GM18861 (cell line): ENCODE measurements around the gene MACROD1.
A peak's percentile ranks its signal among the peaks of the same experiment; 100 is the strongest.
"Not testable (repeated sequence)": the region's sequence is repeated elsewhere in the genome, so short reads cannot be mapped to it uniquely, and the experiment has no call there.

ENCODE experiments used
- ATAC-seq: cut with Tn5 transposase; IDR thresholded peaks from one replicate; pipeline ENCODE4 v1.9.1; 2021; ENCODE audit not compliant: unreplicated experiment

Gene MACROD1

DNA sequence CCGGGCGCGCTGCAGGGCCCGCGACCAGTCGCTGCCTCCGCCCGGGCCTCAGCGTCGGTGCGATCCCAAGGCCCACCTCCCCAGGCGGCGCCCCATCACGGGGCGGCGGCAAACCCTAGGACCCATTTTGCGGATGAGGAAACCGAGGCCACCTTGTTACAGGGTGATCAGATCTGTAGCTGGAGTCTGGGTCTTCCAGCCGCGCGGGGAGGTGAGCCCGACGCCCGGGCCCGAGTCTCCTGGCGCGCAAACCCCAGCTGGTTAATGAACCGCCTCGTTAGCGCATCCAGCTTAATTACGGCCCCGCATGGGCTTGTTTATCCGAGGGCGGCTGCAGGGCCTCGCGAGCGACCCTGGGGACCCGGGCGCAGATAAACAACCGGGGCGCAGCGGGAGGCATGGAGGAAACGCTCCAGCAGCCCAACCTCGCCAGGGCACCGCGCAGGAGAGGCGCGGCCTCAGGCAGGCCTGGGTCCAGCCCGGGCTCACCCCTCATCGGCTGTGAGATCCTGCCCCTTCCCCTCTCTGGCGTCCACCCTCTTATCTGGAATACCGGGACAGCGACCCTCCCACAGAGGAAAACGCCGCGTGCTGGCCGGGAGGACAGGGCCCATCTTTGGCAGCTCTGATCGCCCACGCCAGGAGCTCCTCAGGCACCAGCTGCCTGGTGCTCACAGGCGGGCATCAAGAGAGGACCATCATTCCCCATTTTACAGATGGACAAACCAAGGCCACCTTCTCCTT is 165.0 kb downstream of the MACROD1 start:
- no peak for ATAC-seq

DNA sequence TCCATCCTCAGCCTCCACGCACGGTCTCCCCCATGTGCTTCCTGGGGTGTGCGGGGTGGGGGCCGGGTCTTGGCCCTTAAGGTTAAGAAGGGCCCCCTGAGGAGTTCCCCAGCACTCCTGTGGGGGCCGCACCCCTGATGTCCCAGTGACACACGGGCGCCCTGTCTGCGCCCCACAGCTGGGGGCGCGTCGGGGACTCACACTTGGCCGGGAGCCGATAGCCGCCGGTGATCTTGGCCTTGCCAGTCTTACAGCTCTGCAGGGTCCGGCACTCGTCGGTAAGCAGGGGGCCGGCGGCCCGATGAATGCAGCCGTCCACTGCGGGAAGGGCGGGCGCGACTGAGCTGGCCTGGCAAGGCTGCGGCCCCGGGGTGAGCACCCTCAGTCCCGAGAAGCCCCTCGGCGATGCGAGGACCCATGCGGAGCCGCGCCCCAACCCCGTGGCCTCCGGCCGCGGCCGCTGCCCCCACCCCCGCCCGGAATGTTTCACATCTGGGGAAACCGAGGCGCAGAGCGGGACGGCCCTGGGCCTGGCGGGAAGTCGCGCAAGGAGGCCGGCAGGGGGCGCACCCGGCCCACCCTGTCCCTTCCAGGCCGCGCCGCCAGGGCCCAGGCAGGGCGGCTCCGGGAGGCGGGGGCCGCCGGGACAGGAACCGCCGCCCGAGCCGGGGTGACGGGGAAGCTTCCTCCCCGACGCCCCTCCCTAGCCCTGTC is 165.7 kb downstream of the MACROD1 start:
- ATAC-seq: no peak

DNA sequence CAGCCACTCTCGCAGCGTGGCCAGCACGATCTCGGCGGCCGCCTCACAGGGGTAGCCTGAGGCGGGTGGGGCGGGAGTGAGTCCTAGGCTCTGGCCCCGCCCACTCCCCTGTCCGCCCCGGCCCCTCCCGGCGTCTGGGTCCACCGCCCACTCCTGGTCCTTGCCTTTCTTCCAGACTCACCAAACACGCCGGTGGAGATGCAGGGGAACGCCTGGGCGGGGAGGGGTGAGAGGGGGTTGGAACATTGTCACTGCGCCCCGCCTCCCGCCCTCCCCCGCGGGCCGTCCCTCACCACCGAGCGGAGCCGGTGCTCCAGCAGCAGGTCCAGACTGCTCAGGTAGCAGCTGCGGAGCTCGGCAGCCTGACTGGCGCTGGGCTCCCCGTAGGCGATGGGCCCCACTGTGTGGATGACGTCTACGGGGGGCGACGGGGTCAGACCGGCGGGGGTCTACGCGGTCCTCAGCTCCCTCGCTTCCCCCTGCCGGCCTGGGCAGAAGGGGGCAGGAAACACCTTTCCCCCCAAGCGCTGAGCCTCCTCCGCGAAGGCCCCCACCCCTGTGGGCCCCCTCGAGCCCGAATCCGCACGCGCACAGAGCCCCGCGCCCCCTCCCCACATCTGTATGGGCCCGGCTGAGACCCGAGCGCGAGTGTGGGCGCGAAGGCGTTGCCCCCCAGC is 166.4 kb downstream of the MACROD1 start:
- no peak for ATAC-seq

DNA sequence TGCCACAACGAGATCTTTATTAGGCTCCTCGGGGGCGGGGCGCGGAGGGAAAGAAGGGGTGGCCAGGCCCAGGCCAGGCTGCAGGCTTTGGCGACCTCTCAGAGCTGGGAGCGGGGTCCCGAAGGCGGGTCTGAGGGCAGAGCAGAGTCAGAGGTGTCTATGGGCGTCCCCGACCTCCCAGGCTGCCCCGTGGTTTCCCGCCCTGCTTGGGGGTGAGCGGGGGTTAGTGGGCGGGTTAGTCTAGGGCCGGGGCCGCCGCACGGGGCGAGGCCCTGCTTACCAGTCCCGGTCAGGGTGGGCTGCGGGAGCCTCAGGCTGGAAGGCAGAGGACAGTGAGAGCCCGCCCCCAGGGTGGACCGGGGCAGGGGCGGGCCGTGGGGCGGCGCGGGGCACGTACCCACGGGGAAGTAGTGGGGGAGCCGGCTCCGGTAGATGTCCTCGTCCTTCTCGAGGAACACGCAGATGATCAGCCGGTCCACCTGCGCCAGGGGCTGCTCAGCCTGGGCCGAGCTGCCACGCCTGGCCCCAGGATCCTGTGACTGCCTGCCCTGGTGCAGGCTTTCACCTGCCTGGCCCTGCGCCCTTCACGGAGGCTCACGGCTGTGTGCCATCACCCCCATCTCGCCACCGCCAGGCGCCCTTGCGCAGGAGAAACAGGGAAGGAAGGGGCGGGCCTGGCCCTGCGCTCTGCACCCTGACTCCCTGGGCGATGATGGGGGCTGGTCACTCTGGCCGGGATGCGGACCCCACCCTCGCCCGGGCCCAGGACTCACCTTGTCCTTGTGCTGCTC is 167.2 kb downstream of the MACROD1 start:
- no peak for ATAC-seq

DNA sequence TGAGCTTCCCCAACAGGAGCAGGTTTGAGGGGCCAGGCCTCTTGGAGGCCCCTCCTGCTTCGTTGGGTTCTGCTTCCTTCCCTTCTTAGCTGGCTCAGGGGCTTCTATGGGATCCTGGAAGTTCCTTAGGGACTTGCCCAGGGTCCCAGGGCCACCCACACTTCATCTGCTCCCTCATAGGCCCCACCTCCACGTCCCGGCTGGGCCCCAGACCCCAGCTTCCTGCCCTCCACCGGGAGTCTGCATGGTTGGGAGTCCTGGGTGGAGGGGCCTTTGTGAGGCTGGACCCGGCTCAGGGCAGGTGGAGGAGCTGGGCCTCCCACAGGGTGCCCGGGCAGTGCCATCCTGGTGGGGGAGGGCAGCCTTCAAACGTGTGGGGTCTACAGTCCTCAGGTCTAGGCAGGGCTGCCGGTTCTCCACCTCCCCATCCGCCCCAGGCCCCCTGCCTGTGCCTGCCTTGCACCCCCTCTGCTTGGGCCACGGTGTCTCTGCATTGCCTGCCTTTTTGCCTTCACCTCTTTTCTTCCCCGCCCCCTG is 168.0 kb downstream of the MACROD1 start:
- ATAC-seq: no peak

DNA sequence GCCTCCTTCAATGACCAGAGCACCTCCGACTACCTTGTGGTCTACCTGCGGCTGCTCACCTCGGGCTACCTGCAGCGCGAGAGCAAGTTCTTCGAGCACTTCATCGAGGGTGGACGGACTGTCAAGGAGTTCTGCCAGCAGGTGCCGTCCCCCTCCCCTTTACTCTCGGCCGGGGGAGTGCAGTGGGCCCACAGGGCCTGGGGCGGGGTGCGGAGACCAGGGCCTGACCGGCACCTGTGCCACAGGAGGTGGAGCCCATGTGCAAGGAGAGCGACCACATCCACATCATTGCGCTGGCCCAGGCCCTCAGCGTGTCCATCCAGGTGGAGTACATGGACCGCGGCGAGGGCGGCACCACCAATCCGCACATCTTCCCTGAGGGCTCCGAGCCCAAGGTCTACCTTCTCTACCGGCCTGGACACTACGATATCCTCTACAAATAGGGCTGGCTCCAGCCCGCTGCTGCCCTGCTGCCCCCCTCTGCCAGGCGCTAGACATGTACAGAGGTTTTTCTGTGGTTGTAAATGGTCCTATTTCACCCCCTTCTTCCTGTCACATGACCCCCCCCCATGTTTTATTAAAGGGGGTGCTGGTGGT is 168.7 kb downstream of the MACROD1 start:
- no peak for ATAC-seq

DNA sequence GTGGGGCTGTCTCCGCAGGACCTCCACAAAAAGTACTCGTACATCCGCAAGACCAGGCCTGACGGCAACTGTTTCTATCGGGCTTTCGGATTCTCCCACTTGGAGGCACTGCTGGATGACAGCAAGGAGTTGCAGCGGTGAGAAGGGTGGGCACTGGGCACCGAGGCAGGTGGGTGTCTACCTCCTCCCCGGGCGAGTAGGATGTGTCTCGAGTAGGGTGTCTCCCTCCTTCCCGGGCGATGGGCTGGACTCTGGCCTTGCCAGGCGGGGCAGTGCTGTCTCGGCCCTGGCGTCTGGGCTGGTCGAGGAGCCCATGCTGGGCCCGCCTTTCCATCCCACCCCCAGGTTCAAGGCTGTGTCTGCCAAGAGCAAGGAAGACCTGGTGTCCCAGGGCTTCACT is 169.4 kb downstream of the MACROD1 start:
- no peak for ATAC-seq

DNA sequence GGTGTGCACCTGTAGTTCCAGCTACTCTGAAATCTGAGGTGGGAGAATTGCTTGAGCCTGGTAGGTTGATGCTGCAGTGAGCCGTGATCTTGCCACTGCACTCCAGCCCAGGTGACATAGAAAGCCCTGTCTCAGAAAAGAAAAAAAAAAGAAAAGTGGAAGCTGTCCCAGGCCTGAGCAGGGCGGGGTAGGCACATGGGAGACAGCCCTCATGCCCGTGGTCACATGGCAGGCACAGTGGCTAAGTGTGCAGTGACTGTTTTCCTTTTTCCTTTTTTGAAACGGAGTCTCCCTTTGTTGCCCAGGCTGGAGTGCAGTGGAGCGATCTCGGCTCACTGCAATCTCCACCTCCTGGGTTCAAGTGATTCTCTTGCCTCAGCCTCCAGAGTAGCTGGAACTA is 171.9 kb downstream of the MACROD1 start:
- no peak for ATAC-seq

DNA sequence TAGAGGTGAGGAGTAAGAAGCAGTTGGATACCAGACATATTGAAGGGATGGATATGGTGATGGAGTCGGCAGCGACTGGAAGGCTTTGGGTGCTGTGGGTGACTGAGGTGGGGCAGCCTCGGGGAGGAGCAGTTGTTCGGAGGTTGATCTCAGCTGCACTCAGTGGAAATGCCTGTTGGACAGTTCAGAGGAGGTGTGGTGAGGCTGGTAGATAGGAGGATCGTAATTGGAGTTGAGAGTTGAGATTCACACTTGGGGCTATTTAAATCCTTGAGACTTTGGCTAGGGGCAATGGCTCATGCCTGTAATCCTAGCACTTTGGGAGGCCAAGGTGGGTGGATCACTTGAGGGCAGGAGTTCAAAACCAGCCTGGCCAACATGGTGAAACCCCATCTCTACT is 172.8 kb downstream of the MACROD1 start:
- ATAC-seq: no peak

DNA sequence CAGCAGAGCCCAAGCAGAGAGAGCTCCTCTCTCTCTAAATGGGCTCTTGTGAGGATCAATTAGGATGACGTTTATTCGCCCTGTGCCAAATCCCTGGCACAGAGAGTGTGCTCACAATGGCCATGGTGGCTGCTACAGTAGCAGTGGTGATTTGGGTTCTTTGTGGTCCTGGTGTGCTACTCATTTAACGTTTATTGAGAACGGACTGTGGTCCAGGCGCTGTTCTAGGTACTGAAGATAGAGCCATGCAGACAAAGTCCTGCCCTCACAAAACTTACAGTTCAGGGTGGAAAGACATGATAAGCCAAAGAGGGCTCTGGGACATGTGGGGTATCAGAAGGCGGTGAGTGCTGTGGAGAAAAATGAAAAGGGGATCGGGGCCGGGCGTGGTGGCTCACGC is 174.4 kb downstream of the MACROD1 start:
- no peak for ATAC-seq

DNA sequence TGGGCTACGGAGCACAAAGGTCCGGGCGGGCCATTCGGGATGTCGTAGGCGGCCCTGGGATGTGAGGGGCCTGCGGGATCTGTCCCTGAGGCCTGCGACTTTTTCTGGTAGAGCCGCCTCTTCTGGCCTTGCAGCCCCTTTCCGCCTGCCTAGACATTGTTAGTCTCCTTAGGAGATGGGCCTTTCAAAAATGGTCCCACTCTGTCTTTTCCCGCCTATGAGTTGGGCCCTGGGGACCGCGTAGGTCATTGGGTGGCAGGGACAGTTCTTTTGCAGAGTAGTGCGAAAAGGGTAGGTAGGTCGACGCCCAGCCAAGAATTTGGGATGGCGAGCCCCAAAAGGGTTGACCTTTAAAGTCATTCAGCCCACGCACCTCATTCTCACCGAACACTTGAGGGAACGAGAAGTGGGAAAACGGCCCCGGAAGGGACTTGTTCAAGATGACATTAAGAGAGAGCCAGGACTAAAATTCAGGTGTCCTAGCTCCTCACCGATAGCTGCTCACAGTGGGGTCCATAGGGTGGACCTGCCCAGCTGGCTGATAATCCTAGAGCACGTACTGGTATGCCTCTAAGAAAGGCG is 178.9 kb downstream of the MACROD1 start:
- no peak for ATAC-seq

DNA sequence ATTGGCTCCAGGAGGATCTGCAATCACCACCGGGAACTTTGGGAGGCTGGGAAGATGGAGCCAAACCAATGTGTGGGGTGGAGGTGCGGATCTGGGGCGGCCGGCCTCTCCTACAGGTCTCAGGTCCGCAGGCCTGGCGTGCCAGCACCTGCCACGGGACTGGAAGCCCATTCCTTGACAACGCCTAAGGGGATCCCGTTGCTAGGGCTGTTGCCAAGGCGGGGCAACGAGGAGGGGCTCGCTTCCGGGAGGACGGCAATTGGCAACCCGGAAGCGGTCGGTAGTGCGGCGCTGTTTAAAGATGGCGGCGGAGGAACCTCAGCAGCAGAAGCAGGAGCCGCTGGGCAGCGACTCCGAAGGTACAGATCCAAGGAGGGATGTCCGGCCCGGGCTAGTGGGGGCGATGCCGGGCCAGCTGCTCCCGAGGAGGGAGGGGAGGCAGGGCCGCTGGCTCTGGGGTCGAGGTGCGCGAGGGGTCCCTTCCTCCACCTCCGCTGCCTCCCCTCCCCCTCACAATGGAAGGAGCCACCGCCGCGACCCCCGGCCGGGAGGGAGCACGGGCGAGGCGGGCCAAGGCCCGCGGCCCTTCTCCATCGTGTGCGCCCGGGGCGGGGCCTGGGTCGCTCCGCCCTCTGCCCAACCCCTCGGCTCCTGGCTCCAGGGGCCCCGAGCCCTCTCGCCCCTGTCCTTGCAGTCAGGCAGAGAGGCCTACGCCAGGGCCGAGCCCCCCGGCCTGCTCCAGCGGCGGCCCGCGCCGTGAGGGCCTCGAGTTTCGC is 179.6 kb downstream of the MACROD1 start, which contains the start of gene OTUB1:
OTUB1 (plus strand) TSS at position 283 of the 776 bp plus-strand sequence; CDS start at position 302, 19 bp downstream.
- peak; percentile 73 for ATAC-seq

DNA sequence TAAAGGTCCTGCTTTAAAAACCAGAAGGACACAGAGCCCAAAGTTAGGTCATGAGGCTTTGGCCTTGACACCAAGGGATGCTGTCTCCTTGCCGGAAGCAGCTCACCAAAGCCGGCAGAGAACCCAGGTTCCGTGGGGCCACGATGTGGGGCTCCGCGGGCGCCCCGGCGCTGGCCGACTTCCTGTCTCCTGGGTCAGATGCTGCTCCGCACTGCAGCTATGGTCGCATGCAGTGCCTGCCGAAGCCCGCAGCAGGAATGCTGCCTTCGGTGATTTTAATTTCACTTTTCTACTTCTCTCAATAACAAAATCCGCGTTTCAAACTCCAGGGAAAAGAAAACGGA is 180.1 kb downstream of the MACROD1 start:
- ATAC-seq: peak; percentile 41

DNA sequence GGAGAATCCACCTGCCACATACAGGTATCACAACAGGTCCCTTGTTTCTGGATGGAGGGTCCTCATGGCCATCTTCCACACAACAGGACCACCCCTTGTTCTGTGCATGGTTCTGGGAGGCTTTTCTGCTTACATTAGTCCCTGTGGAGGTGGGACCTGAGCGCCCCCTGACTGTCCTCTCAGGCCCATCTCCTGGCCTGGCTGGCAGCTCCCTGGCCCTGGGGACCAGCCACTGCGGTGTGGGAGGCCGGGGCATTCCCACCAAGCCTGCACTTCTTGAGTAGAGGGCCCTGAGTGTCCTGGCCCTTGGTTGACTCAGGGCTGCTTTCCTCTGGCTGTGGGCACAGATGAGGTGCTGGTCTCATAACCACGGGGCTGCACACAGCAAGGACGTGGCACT is 186.5 kb downstream of the MACROD1 start:
- ATAC-seq: no peak

DNA sequence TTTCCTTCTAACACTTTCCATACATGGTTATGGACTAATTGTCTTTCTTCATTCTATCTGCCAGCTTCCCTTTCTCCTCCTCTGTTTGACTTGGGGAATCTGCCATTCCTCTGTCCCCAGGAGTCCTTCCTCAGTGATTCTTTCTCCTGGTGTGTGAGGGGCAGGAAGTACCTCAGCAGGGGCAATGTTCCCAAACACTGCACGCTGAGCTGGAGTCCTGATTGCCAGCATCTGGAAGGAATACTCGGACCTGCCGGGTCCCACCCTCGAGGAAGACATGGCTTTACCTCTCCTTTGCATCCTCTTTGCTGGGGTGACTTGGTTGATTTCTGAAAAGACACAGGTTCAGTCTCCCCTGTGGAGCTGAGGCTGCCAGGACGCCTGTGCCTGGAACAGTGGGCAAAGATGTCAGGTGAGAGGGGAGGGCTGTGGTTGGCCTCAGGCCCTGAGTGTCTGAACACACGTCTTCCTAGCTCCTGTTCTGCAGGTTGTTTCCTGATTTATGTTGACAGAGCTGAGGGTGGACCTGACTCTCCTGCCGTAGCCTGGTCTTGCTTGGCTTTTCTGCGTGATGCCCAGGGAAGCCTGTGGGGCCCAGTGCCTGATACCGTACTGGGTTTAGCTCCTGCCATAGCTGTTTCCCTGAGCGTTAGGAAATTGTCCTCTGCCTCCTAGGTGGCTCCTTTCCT is 187.2 kb downstream of the MACROD1 start:
- no peak for ATAC-seq

DNA sequence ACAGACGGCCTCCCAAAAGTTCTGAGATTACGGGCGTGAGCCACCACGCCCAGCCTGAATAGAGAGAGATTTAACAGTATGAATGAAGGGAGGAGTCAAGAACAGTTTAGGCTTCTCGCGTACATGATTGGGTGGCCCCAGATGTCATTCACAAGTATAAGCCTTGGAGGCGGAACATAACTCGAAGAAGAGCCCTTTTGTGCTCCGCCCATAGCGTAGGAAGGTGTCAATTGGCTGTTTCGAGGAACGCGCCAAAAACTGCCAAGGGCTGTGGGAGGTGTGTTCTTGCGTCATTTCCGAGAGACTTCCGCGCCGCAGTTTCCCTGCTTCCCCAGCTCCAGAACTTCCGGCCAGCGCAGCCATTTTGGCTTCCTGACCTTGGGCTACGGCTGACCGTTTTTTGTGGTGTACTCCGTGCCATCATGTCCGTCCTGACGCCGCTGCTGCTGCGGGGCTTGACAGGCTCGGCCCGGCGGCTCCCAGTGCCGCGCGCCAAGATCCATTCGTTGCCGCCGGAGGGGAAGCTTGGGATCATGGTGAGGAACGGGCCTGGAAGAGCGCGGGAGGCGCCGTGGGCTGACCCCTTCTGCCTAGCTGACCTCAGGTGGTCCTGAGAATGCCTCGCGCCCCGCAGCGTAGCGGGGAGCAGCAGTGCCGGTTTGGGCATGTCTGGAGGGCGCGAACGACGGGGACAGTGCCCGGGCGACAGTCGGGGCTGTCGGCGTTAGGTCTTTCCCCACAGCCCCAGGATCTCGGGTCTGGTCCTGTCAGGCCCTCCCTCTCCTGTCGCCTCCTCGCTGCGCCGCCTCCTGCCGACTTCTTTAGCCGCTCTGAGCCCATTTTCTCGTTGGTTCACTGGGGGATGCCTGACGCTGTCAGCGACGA is 191.4 kb downstream of the MACROD1 start, which contains the start of gene COX8A:
COX8A (plus strand) TSS at position 362 of the 885 bp plus-strand sequence; CDS start at position 423, 61 bp downstream.
- ATAC-seq: peak; percentile 96

DNA sequence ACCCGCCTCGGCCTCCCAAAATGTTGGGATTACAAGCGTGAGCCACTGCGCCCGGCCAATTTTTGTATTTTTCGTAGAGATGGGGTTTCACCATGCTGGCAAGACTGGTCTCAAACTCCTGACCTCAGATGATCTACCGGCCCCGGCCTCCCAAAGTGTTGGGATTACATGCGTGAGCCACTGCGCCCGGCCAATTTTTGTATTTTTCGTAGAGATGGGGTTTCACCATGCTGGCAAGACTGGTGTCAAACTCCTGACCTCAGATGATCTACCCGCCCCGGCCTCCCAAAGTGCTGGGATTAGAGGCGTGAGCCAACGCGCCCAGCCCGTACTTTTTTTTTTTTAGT is 192.0 kb downstream of the MACROD1 start:
- not testable (repeated sequence) for ATAC-seq

DNA sequence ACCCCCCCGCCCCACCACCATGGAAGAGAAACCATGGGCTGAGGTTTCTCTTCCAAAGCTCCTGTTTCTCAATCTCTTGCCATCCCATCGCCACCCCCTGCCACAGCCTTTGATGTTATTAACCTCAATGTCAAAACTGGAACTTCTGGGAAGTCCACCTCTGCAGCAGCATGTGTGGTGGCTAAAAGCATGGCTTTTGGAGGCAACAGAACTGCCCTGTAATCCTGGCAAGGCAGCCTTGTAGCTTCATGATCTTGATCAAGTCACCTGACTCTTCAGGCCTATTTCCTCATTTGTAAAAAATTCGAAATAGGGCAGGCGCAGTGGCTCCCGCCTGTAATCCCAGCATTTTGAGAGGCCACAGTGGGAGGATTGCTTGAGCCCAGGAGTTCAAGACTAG is 195.0 kb downstream of the MACROD1 start:
- no peak for ATAC-seq
